NCI-H524 (cell line): ENCODE results near the gene WIPF2.

Source experiments
- DNase-seq, 2 experiments: peaks; one replicate each; lab custom pipeline; 2025; lab: John Stamatoyannopoulos, UW

Gene WIPF2

GRCh38 chr17:40247926-40248495 lies 28.9 kb downstream of the WIPF2 start:
- DNase-seq = no peak

- no peak for DNase-seq
These were observed 29.4 kb downstream of the WIPF2 start for GRCh38 chr17:40248507-40248906.

GRCh38 chr17:40251576-40251975 lies 32.5 kb downstream of the WIPF2 start:
- DNase-seq = no peak

- DNase-seq = no peak
These were observed 34.5 kb downstream of the WIPF2 start for GRCh38 chr17:40253565-40253964.

- DNase-seq = no peak
These were observed 40.4 kb downstream of the WIPF2 start for GRCh38 chr17:40259505-40259904.

- DNase-seq = no peak
These were observed 41.4 kb downstream of the WIPF2 start for GRCh38 chr17:40260528-40260927.

- DNase-seq = no peak
These were observed 45.5 kb downstream of the WIPF2 start for GRCh38 chr17:40264458-40265185.

- DNase-seq = no peak
These were observed 46.2 kb downstream of the WIPF2 start for GRCh38 chr17:40265337-40265736.

- DNase-seq = no peak
These were observed 47.8 kb downstream of the WIPF2 start for GRCh38 chr17:40266882-40267281.

GRCh38 chr17:40268141-40268712 lies 49.1 kb downstream of the WIPF2 start:
- no peak for DNase-seq

GRCh38 chr17:40278414-40278813 lies 59.3 kb downstream of the WIPF2 start:
- DNase-seq = no peak

GRCh38 chr17:40279402-40279801 lies 60.3 kb downstream of the WIPF2 start:
- no peak for DNase-seq

- DNase-seq = no peak
These were observed 62.6 kb downstream of the WIPF2 start for GRCh38 chr17:40281663-40282062.

- no peak for DNase-seq
These were observed 64.6 kb downstream of the WIPF2 start for GRCh38 chr17:40283662-40284061.

GRCh38 chr17:40284085-40284713 lies 65.1 kb downstream of the WIPF2 start:
- DNase-seq = no peak

GRCh38 chr17:40286473-40286872 lies 67.4 kb downstream of the WIPF2 start:
- no peak for DNase-seq

GRCh38 chr17:40287159-40287493 lies 68.0 kb downstream of the WIPF2 start:
- no peak for DNase-seq

GRCh38 chr17:40287494-40288369 lies 68.6 kb downstream of the WIPF2 start, which contains the start of gene CDC6:
Gene CDC6, plus strand, starts transcription at chr17:40287879. Its CDS starts 1,542 bp downstream, at chr17:40289421.
- peak; percentile 99 to 100 for DNase-seq

- DNase-seq = peak; percentile 25 to 65
These were observed 71.7 kb downstream of the WIPF2 start for GRCh38 chr17:40290629-40291280.

- DNase-seq = no peak
These were observed 72.2 kb downstream of the WIPF2 start for GRCh38 chr17:40291281-40291664.

GRCh38 chr17:40293363-40293762 lies 74.3 kb downstream of the WIPF2 start:
- no peak for DNase-seq
